AG10803 (cell line): ENCODE measurements around the gene MARCHF10.
A peak's percentile ranks its signal among the peaks of the same experiment; 100 is the strongest.

Experiments used
- DNase-seq: peaks from one replicate; pipeline ENCODE4 v3.0.0; 2010; ENCODE audit warnings: low read depth
- H3K4me3 ChIP-seq: 2 replicates; pipeline ENCODE4 v1.5.1; 2011; ENCODE audit warnings: mild to moderate bottlenecking, low read length, control low read depth
- CTCF ChIP-seq: conservative IDR thresholded peaks from 2 replicates; pipeline ENCODE4 v1.5.1; 2011; ENCODE audit warnings: mild to moderate bottlenecking, low read length, control low read depth, inconsistent platforms

The MARCHF10 gene

GRCh38 chr17:62715882-62716390 is 92.2 kb downstream of the MARCHF10 start:
- no peak for TF ChIP-seq CTCF
- H3K4me3 ChIP-seq = no peak overlapping the region
- no peak for DNase-seq

GRCh38 chr17:62714016-62714777 is 93.9 kb downstream of the MARCHF10 start:
- no peak for TF ChIP-seq CTCF
- no peak overlapping the region for H3K4me3 ChIP-seq
- peak; percentile 57 for DNase-seq

DNA sequence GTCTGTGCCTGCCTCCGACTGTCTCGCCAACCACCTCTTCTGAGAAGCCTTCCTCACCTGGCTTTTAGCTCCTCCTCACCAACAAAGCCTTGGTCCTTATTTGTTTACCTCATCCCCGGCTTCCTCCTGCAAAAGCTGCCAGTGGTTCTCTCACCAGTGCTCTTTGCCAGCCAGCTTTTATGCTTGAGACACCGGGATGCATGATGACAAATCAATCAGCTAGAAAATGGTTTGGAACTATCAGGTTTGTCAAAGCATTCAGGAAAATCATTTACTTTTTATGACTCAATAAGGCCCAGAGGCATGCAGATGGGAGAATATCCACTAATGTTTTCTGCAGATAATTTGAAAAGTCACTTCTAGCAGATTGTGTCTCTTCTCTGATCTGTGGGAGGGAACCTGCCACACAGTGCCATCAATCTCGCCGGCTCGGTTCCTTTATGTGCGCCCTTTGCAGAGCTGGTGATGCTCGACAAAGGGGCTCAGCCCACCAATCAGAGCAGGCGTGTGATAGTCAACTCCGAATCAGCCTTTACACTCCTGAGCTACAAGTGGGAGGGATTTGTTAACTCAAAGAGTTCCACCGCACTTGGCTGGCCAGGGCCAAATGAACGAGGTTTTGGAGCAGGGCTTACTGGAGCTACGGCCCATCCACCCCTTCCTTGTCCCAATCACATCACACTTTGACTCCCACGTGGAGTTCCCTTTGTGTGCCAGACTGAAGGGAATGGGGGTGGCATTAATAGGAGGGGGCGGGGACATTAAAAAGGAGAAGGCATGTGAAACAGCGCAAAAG is 94.8 kb downstream of the MARCHF10 start:
- no peak for DNase-seq
- TF ChIP-seq CTCF = no peak
- no peak overlapping the region for H3K4me3 ChIP-seq

DNA sequence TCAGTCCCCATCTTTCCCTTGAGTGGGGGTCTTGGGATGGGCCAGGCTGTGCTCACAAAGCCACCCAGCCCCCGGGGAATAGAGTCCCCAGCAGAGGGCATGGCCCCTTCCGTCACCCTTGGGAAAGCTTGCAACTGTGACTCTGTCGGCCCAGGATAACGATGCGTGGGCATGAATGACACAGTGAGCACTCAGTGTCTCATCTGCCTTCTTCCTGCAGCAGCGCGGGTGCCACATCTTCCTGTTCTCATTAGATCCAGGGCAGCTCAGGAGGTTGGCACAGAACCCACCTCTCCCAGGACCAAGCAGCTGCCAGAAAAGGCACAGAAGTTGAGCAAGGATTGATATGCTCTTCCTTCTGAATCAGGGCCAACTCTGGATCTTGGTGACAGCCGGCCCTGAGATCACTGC is 95.9 kb downstream of the MARCHF10 start:
- no peak overlapping the region for H3K4me3 ChIP-seq
- no peak for DNase-seq
- no peak for TF ChIP-seq CTCF

GRCh38 chr17:62708587-62708986 is 99.5 kb downstream of the MARCHF10 start:
- no peak for TF ChIP-seq CTCF
- no peak overlapping the region for H3K4me3 ChIP-seq
- DNase-seq = no peak

DNA sequence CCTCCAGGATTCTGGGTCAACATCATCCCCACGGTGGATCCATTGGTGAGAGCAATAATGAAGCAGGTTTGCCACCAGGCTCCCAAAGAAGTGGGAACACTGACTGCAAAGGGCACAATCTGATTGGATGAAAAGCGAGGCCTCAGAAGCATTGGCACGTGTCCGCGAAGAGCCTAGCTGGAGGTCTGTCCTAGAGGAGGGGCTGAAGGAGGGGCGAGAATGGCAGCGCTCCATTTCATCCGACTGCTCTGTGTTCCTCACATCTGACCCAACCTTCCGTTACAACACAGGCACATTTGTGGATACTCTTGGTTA is 100.7 kb downstream of the MARCHF10 start:
- no peak overlapping the region for H3K4me3 ChIP-seq
- DNase-seq = no peak
- no peak for TF ChIP-seq CTCF
